ENCODE results near the gene SLC9A3. TPM values are rescaled to one million over a fixed set of nuclear protein-coding genes. Genes with fewer than 3 reads are reported as not detected.

Gene SLC9A3
- total and polyA plus RNA-seq, 7 donors = 0.81 to 1.7 (median 1.2) TPM

- DNase-seq (no peak), ATAC-seq (no peak)
- no peak for TF ChIP-seq CTCF (IDR thresholded peaks at IDR 0.05)
- no peaks in the 10 kb centered on the region for H3K36me3 ChIP-seq (ENCODE audit: insufficient read depth in 1 of 2, low read depth in 1 of 2)
- H3K9me3 ChIP-seq = no peaks in the 10 kb centered on the region
- 32 to 38% (median 35%) methylated on average over 22 to 23 of the region's 23 CpGs for WGBS, 3 donors
- intact Hi-C loops (cut with DNase I) = no loop called here
- no peaks in the 10 kb centered on the region for H3K4me1 ChIP-seq
- H3K4me3 ChIP-seq = no peak overlapping the region
- H3K27ac ChIP-seq = no peak overlapping the region
- peaks cover 0 to 79% (median 7%) of the 10 kb centered on the region in 3 donors for H3K27me3 ChIP-seq (ENCODE audit: insufficient read depth in 3 of 3, low read length in 2 of 3)
Measured at GRCh38 chr5:485946-486491, 38.2 kb downstream of the SLC9A3 start.

GRCh38 chr5:485113-485945, 38.9 kb downstream of the SLC9A3 start:
- DNase-seq (no peak), ATAC-seq (no peak)
- intact Hi-C loops (cut with DNase I) = no loop called here
- Histone ChIP-seq H3K27me3 (ENCODE audit: insufficient read depth in 3 of 3, low read length in 2 of 3) (peaks cover 0 to 79% (median 5%) of the 10 kb centered on the region in 3 donors), H3K27ac (no peak overlapping the region), H3K4me3 (no peak overlapping the region), H3K9me3 (no peaks in the 10 kb centered on the region), H3K4me1 (no peaks in the 10 kb centered on the region), H3K36me3 (ENCODE audit: insufficient read depth in 1 of 2, low read depth in 1 of 2) (no peaks in the 10 kb centered on the region)
- no peak for TF ChIP-seq CTCF (IDR thresholded peaks at IDR 0.05)
- WGBS, 3 donors = 62 to 69% (median 63%) methylated on average over 29 of the region's 29 CpGs

GRCh38 chr5:484556-484955, 39.7 kb downstream of the SLC9A3 start:
- Histone ChIP-seq H3K4me3 (no peak overlapping the region), H3K36me3 (ENCODE audit: insufficient read depth in 1 of 2, low read depth in 1 of 2) (no peaks in the 10 kb centered on the region), H3K4me1 (no peaks in the 10 kb centered on the region), H3K9me3 (no peaks in the 10 kb centered on the region), H3K27me3 (ENCODE audit: insufficient read depth in 3 of 3, low read length in 2 of 3) (peaks cover 0 to 79% (median 8%) of the 10 kb centered on the region in 3 donors), H3K27ac (no peak overlapping the region)
- ATAC-seq (no peak), DNase-seq (no peak)
- TF ChIP-seq CTCF (IDR thresholded peaks at IDR 0.05) = no peak
- intact Hi-C loops (cut with DNase I) = no loop called here
- WGBS, 3 donors = 86 to 87% (median 86%) methylated on average over 20 to 24 of the region's 24 CpGs

GRCh38 chr5:483434-484140, 40.7 kb downstream of the SLC9A3 start:
- no peaks in the 10 kb centered on the region for H3K9me3 ChIP-seq
- no peak for DNase-seq
- peaks cover 0 to 79% (median 16%) of the 10 kb centered on the region in 3 donors for H3K27me3 ChIP-seq (ENCODE audit: insufficient read depth in 3 of 3, low read length in 2 of 3)
- no peak overlapping the region for H3K4me3 ChIP-seq
- no peak for ATAC-seq
- no peak for TF ChIP-seq CTCF (IDR thresholded peaks at IDR 0.05)
- intact Hi-C loops (cut with DNase I) = no loop called here
- WGBS, 3 donors = 78 to 83% (median 80%) methylated on average over 32 to 34 of the region's 34 CpGs
- no peaks in the 10 kb centered on the region for H3K4me1 ChIP-seq
- H3K27ac ChIP-seq = no peak overlapping the region
- H3K36me3 ChIP-seq (ENCODE audit: insufficient read depth in 1 of 2, low read depth in 1 of 2) = no peaks in the 10 kb centered on the region

Measured in psoas muscle (tissue), 8 donors.